HG03066 (cell line): ENCODE results near the gene CLCN4.

Experiments used
- ATAC-seq: cut with Tn5 transposase; IDR thresholded peaks from one replicate; pipeline ENCODE4 v1.9.1; 2021; ENCODE audit warnings: low read depth; ENCODE audit not compliant: unreplicated experiment

The CLCN4 gene

DNA sequence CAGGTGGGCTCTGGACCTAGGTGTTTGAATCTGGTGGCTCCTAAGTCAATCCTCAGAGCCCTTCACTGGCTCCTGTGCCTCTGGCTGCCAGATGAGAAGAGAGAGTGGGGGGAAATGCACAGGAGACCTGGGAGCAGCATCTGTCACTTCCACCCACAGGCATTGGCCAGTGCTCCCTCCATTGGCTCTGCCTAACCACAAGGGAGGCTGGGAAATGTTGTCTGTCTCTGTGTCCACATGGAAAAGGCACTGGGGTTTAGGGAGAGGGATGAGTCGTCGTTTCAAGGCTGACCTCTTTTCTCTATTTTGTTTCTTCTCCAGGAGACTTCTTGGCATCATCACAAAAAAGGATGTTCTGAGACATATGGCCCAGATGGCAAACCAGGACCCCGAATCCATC is 76.4 kb downstream of the CLCN4 start:
- ATAC-seq: no peak

DNA sequence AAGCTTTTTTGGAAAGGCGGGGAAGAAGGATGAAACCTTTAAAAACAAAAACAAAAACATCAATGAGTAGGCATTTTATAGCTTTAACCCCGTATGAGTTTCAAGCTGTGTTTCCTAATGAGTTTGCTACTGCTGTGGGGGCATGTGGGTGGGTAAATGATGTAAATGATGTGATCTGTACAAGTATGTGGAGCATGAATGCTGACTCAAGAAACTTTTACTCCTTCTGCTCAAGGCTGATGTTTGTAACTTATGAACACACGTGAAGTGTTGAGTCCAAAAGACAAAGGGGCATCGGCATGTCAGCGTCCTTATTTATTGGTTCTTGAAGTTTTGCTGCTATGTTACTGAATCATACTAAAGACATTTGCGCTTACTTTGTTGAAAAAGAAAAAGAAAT is 76.9 kb downstream of the CLCN4 start:
- no peak for ATAC-seq

DNA sequence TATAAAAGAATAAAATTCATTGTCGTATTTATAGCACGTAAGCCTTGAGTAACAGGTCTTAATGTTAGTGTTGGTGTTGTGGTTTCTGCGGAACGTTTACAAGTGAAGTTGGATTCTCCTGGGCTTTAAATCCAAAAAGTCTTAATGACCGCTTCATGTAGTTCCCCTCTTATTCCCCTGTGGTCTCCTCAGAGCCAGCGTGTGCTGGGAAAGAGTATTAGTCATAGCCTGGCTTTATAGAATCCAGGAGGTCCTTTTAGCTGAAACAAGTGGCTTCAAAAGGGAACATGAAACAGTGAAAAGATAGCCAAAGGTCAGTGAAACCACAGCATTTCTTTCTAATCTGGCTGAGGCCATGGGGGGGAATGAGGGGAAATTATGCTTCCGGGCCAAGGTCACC is 79.1 kb downstream of the CLCN4 start:
- ATAC-seq: no peak

DNA sequence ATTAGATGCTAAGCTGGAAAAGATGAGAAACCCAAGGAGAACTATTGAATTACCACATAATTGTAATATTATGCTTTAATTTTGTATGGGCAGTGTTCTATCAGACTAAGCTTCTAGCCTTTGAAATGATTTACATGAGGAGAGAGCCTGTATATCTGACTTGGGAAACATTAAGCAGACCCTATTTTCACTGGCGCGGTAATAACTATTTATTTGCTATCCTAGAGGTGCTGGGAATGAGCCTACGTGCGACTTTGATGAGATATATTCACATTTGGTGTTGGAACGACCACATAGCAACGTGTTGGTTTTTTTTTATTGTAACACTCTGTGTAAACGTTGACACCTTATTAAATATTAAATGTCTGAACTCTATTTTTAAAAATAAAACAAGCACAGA is 80.5 kb downstream of the CLCN4 start:
- no peak for ATAC-seq

DNA sequence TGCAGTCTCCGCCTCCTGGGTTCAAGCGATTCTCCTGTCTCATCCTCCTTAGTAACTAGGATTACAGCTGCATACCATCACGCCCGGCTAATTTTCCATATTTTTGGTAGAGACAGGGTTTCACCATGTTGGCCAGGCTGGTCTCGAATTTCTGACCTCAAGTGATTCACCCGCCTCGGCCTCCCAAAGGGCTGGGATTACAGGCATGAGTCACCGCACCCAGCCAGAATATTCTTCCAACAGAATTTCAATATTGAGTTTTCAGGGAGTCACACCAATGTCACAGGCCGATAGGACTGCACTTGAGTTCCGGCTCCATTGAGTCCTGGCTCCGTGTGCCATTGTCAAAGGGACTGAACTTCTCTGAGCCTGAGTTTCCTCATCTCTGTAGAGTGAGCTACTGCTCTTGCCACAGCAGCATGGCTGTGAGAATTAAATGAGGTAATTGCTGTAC is 82.9 kb downstream of the CLCN4 start:
- ATAC-seq: no peak

DNA sequence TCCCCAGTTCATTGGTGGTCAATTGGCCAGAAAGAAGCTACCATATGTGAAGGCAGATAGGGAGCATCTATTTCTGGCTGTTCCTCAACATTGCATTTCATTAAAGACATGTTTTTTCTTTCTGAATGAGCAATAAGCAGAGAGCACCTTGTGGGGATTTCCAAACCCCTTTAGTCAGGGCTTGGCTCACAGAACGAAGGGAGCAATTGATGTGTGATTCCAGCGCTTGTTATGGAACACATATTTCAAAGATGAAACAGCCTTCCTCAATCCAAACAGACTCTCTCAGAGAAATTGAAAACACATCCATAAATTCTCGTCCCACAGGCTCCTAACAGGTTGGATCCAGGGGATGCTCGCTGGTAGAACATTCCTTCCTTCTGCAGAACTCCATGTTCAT is 84.1 kb downstream of the CLCN4 start:
- no peak for ATAC-seq

DNA sequence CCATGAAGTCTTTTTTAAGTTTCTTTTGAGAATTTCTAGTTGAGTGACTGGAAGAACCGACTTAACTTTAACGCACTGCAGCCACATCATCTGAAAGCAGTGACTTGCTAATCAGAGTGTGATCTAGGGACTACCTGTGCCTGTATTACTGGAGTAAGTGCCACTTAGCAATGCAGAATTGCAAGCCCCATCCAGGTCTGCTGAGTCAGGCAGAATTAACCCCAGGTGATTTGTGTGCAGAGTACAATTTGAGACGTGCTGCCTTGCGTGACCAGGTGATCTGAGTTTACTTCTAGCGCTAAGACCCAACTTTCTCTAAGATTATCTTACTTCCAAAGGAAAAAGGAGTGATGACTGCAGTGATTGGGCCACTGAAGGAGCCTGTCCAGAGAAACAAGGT is 85.3 kb downstream of the CLCN4 start:
- no peak for ATAC-seq

DNA sequence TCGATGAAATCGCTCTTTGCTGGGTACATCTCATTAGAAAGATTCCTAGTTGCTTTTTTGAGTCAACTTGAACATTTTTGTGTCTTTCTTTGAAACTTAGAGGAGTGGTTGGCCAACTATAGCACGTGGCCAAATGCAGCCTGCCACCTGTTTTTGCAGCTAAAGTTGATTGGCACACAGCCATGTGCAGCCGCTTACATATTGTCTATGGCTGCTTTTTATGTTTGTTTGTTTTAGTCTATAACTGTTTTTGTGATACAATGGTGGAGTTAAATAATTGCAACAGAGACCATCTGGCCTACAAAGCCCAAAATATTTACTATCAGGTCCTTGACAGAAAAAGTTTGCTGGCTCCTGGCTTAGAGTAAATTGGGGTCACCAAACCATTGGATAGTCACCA is 86.3 kb downstream of the CLCN4 start:
- no peak for ATAC-seq

GRCh38 chrX:10244915-10245622 is 88.3 kb downstream of the CLCN4 start:
- ATAC-seq: no peak

DNA sequence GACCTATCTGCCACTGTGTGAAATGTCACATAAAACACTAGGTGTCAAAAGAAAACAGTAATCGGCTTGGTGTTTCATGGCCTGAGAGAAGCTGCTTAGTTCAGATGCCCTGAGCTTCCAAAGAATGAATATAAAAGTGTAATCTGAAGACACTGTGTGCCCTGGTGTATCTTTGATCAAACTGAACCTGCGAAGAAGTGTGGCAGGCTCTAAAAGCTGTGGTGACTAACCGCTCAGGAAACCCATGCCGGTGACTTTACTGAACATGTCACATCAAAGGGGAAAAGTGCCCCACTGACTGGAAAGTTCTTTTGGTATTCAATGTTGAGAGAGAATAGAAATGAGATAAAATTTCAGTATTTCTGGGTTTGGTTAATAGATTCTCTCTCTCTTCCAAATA is 89.1 kb downstream of the CLCN4 start:
- no peak for ATAC-seq

GRCh38 chrX:10246297-10246696 is 89.5 kb downstream of the CLCN4 start:
- ATAC-seq: no peak

DNA sequence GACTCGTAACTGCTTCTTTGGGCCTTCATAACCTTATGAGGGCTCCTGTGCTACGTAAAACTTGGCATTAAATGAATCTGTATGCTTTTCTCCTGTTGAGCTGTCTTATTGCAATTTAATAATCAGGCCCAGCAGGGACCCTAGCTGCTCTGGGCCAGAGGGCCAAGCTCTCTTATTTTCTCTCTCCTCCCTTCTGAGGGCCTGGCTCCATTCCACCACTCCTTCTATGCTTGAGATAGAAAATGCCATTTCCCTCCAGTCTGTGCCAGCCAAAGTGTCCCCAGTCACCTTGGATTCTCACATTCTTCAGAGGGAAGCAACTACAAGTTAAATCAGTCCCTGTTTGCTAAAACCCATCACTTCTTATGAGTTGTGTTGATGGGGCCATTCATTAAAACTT is 90.1 kb downstream of the CLCN4 start:
- ATAC-seq: no peak

DNA sequence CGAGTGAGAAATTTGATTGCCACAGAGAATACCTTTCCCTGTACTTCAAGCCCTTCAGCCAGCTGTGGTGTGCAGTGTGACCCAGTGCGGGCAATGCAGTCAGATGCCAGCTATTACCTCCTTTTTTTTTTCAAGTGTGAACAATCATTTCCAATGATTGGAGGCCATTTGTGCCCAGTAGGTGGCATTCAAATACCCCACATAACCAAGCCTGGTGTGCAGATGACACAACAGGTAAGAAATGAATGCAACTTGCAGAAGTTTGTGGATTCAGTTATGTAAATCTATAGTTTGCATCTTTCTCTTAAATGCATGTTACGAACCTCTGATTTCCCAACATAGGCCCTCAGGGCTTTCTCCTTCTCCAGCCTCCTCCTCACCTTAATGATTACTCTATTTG is 98.0 kb downstream of the CLCN4 start:
- ATAC-seq: no peak

DNA sequence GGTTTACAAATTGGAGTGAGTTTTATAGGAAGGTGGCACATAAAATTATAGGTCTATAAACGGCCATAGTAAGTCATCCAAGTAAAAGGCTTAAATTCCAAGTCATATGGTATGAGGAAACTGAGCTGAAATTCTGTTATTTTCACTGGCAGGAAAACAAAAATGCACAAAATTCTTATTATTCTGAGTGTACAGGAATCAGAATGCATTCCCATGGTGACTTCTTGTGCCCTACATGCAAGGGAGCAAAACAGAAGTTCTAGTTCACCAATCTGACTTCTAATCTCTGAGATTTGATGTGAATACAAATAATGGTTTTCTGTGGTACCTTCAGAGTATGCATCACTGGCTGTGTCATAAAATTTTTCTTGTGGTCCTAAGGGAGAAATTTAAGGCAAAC is 102.9 kb downstream of the CLCN4 start:
- ATAC-seq: no peak

GRCh38 chrX:10265775-10266174 is 109.0 kb downstream of the CLCN4 start:
- ATAC-seq: no peak

- no peak for ATAC-seq
Observed at GRCh38 chrX:10278716-10279115, 121.9 kb downstream of the CLCN4 start.

DNA sequence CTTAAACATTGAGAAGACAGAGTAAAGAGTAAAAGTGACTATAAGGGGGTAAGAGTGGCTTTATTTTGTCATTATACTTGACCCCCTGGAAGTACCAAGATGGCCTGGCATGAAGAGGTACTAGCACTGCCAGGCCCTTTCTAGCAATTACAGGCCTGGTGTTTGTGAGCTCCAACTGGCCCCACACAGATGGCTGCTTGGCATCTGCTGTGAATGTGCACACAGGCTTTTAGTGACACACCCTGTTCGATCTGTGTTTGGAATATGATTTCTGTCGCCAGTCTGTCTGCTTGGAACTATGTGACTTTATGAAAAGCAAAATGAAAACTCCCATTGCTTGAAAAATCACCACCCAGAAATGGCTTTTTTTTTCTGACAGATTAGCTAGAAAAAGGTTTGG is 123.3 kb downstream of the CLCN4 start:
- no peak for ATAC-seq

DNA sequence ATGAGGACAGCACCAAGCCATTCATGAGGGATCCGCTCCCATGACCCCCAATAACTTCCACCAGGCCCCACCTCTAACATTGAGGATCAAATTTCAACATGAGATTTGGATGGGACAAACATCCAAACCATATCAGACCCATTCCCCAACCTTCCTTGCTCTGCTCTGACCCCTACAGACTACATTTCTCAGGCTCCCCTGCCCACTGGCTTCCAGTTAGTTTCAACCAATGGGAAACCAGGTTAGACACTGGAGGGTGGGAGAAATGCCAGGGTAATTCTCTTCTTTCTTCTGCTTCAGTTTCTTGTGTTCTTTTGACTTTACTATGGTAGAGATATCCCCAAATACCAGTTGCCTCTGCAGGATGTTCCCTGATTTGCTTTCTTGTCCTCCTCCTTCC is 125.7 kb downstream of the CLCN4 start:
- ATAC-seq: no peak

DNA sequence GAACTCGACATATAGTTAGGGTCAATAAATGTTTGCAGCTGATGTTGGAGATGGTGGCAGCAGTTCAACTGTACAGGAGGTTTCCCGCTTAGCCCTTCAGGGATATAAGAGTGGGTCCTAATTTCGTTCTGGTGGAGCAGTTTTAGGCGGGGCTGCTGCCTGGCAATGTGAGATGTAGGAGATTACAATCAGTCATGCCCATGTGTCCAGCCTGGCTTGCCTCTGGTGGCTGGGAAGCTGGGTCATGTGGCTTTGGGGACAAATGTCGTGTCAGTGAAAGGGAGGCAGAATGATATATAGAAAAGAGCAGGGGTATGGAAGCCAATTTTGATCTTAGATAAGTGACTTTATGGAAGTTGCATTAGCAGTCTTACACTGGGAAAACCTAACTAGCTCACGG is 129.4 kb downstream of the CLCN4 start:
- ATAC-seq: no peak
